GM13976 (cell line): Measurements from ENCODE around the gene NARS2.

ENCODE experiments used
- DNase-seq: peaks from one replicate; pipeline ENCODE4 v3.0.0; 2012; ENCODE audit warnings: low spot score
- CTCF ChIP-seq: IDR thresholded peaks from 2 replicates; pipeline ENCODE4 v1.5.1; 2012; ENCODE audit warnings: borderline replicate concordance, mild to moderate bottlenecking; ENCODE audit not compliant: insufficient read depth; ENCODE audit errors: extremely low read depth, missing control alignments, control extremely low read depth
- in situ Hi-C: fragments of 300-500 bp; cut with MboI; formaldehyde crosslinking; loops from one replicate; pipeline ENCODE4 v1.12.0; 2022; ENCODE audit warnings: low sequenced_read_pairs, mixed read lengths, inconsistent platforms; ENCODE audit not compliant: unreplicated experiment

Gene NARS2

DNA sequence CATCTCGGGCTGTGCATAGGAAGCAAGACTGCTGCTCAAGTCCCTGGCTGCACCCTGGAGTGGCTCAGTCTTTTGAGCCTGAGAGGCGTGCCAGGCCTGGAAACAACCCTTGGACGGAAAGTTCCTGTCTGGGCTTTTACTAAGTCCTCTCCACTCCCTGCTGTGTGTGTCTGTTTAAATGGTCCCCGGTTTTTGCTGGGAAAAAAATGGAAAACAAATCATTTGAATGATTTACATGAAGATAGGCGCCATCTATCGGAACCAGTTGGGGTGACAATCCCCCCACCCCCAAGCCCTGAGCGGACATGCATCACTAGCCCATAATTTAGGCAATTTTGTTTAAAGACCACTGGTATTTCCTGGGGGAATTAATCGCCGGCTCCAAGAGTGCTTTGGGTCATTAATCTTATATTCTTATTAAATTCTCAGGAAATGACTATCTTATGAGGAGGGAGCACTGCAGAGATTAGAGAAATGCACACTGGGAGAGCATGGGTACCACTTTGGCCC lies 154.4 kb downstream of the NARS2 start:
- in situ Hi-C loops, result no loop called here
- TF ChIP-seq CTCF, result peak; percentile 59
- no peak for DNase-seq

DNA sequence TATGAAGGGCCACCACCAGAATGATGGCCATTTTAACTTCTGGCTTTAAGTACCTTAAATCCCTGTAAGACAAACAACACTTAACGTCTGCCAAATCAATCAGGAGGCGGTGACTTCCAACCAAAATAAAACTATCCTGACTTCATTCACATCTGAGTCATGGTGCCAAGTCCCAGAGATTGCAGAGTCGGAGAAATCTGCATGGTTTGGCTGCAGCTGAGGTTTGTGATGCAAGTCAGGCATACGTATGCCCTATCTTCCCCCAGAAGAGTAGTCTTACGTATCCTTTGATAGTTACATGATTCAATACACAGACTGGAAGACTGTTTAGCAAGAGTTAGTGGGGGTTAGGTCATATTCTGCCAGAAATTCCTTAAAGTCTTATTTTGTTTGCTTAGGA lies 155.3 kb downstream of the NARS2 start:
- in situ Hi-C loops, result loop anchor here (10.0 kb wide), 1 partner anchor 195 kb away; no protein-coding TSS in a partner anchor
- no peak for TF ChIP-seq CTCF
- no peak for DNase-seq

- in situ Hi-C loops, result loop anchor here (10.0 kb wide), 1 partner anchor 194 kb away; no protein-coding TSS in a partner anchor
- TF ChIP-seq CTCF, result no peak
- DNase-seq, result no peak
Measured at GRCh38 chr11:78418584-78419211, 156.0 kb downstream of the NARS2 start.

DNA sequence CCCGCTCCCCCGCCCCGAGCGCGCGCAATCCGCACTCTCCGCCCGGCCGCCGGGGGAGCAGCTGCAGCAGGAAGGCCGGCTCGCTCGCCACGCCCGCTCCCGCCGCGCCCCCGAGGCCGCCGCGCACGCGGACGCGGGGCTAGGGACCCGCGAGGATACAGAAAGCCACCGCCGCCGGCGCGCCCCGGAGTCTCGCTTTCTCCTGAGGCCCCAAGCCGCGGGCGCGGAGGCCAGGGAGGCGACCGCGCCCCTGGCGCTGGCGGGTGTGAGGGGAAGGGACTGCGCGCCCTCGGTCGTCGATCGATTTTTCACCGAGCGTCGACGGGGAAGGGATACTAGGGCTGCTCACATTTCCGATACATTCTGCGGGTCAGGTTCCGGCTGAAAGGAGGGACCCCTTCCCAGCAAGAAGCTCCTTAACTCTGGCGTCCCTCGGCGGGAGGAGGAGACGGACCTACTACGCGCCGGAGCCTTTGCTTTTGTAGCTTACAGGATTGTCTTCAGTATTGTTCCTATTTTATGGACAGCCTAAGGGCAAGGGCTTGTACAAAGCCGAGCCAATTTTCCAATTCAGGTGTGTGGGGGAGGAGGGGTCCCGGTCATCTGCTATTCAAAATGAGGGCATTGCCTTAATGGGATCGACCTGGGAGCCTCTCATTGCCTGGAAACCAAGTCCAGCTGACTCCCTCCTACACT lies 156.6 kb downstream of the NARS2 start:
- DNase-seq, result peak; percentile 88
- TF ChIP-seq CTCF, result peak; percentile 34
- in situ Hi-C loops, result loop anchor here (10.0 kb wide), 1 partner anchor 193 kb away; no protein-coding TSS in a partner anchor

DNA sequence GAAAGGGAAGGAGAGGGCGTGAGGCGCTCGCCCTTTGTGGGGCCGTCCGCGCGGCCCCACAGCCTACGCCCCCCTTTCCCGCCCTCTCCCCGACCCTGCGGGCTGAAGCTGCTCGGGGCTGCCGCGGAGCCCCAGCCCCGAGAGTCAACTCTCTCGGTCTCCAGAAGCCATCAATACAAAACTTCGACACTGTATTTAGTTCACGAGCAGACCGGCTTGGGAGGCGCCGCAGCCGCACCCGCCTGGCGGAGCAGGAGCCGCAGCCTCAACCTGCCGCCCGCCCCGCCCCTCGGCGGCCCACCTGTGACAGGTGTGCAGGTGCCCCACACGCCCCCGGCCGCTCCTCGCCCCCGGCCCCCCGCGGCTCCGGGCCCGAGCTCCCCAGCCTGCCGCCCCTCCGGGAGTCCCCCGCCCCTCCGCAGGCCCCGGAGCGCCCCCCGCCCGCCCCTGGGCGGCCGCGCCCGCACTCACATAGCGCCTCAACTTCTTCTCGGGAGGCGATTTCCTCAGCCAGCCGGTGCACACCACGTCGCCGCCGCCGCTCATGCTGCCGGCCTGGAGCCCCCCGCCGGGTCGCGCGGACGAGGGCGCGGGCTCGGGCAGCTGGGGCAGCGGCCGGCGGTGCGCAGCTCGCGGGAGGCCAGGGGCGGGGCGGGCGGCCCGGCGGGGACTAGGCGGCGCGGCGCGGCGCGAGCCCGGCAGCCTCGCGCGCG lies 157.3 kb downstream of the NARS2 start, which contains the start of gene GAB2:
GAB2 (minus strand) TSS at position 646 of the 713 bp plus-strand sequence; CDS start at position 546, 100 bp downstream.
- in situ Hi-C loops, result loop anchor here (10.0 kb wide), 1 partner anchor 193 kb away; no protein-coding TSS in a partner anchor
- DNase-seq, result no peak
- no peak for TF ChIP-seq CTCF

DNA sequence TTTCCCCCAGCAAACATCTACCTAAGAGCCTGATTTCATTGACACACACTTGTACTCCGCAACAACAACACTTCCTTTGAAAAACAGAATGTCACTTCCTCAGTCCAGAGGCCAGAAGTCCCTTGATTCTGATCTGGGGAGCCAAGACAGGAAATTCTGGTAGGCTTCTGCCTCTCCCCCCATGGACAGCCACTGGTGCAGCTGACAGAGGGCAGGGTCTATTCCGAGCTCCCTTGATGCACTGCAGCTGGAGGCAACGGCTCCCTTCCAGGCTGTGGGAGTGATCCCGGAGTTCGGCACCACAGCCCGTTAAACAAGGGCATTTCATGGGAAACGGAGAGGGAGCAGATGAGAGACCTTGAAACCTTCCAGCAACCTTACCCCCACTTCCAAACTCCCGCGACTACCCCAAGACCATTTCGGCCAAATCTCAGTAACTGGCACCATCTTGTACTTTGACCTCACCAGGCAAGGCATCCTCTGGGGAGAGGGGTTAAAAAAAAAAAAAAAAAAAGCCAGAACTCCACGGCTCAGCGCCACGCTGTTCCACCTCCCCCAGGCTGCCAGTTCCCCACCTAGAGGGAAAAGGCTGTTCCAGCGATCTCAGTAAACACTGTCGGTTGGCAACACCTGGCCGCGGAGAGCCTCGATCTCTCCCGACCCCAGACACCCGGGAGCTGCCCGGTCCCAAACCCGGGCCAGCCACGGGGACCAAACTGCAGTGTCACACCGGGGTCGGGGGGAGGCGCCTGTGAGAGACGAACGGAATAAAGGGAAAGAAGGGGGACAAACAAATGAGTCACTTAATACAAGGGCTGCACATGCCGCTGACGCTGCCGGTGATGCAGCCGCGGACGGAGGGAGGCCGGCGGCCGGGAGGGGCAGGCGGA lies 158.1 kb downstream of the NARS2 start:
- in situ Hi-C loops, result loop anchor here (10.0 kb wide), 1 partner anchor 192 kb away; no protein-coding TSS in a partner anchor
- TF ChIP-seq CTCF, result peak; percentile 73
- peak; percentile 82 for DNase-seq
